Globus pallidus (tissue), 1 donor: ENCODE data around the gene CAMTA1.

Source experiments
- DNase-seq: peaks from one replicate; pipeline ENCODE4 v3.0.0-alpha.2; 2015; ENCODE audit warnings: low spot score

CAMTA1 gene

GRCh38 chr1:7558921-7559869, 773.9 kb downstream of the CAMTA1 start:
- DNase-seq, result no peak

DNA sequence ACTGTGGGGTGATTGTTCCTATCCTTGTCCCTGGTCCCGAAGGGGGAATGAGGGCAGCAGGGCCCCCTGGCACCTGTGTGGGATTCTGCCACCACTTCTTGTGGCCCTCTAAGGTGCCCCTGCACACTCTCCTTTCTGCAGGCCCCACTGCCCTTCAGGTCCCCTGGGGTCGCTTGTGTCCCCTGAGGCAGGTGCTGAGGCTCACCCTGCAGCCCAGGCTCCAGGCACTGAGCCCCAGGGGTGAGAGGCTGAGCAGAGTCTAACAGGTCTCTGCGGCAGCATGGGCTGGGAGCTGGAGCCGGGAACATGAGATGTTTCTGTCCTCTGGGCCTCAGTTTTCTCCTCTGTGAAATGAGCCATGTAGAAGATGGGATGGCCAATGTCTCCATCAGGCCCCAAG, 774.9 kb downstream of the CAMTA1 start:
- DNase-seq, result no peak

DNA sequence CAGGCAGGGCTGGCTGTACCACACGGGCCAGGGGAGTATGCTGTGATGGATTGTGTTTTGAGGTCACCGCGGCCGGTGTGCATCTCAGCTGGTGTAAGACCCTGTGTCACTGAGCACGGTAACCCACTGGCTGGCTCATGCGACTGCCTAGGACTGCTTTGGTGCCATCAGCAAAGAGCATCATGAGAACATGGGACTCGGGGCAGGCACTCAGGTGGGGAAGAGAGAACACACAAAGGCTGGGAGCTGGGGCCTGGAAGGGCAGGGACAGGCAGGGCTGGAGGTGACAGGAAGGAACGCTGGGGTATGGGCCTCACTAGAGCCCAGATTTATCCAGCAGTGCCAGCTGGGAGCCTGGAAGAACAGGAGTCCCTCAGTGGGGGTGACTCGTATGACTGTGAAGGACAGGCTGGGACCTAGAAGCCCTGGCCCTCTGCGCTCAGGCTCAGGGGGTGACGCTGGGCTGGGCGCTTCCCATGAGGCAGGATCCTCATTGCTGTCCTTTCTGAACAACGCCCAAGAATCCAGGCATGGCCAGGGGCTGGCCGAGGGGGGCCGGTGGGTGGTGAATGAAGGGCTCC, 775.4 kb downstream of the CAMTA1 start:
- no peak for DNase-seq

DNA sequence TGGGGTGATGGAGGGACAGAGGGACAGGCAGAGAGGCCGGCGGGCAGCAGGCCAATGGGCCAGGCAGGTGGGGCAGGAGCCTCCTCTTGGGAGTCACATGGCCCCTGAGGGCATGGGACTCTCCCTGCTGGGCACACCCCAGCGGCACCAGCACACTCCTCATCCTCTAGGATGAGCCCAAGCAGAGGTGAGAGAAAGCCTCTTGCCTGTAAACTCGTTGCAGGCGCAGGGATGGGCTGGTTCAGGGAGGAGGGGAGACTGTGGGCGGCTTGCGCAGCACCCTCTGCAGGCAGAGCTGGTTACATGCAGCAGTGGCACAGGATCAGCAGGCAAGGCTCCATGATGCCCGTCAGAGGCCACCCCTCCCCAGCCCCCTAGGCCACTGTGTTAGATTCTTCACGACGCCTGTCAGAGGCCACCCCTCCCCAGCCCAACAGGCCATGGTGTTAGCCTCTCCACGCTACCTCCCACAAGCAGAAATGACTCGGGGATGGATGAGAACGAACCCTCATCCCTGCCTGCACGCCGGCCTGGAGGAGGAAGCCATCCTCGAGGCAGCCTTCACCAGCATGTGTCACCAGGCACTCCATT, 776.2 kb downstream of the CAMTA1 start:
- DNase-seq, result no peak

DNA sequence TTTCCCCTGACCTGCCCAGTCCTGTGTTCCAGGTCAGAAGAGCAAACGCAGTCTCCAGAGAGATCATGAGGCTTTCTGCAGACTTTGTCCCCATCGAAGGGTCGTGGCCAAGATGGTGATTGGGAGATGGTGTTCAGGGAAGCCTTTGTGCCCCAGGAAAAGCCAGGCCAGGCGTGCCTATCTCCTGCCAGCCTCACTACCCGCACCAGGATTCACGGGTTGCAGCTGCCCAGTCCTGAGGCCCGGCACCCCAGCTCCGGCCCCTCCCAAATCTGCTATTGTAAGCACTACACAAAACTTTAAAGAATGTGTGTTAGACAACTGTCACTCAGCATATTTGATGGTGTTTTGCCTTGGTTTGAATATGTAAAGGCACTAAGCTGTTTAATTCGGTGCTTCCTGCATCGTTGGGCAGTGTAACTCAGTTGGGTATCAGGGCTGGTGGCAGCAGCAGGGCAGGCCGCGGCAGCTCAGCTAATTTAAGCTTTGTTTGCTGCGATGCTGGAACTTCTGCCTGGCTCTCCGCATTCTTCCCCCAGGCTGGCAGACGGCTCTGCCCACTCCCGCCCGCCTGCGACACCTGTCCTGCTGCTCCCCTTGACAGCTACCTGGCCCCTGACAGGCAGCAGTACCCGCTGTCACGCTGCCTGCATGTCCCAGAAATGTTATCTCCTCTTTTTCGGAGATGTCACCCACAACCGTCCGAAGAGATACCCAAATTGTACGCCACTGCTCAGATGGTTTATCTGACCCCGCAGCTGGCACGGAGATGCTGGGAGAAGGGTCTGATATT, 776.9 kb downstream of the CAMTA1 start:
- DNase-seq, result no peak

DNA sequence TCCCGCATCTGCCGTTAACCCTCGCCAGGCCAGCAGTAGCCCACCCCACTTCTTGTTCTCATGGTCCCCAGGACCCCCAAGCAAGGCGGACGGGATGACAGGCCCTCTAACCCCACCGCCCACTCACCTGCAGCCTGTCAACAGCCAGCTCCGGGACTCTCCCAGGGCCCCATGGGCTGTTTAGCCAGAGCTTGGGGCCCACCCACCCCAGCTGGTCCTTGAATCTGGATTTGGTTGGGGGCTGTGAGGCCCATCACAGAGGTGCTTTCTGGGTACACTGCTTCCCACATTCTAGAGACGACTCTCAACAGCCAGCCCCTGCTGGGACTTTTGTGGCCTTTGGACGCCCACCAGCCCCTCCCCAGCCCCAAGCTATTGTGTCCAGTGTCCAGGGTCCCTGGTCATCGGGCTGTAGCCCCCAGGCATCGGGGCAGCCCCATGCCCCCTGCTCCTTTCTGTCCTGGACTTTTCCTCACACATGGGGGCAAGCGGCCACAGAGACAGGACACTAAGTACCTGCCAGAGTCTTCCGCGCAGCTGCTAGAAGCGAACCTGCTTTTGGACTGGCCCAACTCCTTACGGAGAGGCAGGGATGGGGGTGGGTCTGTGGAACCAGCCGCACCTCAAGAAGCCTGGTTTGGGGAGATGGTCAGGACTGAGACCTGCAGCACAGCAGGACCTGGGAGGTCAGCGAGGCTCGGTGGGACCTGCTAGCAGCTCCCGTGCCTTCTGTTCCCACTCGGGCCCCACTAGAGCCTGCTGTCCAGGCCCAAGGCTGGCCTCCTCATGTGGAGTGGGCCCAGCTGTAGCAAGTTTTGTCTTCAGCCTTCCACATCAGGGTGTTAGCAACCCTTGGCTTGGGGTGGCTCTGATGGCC, 777.7 kb downstream of the CAMTA1 start:
- no peak for DNase-seq

GRCh38 chr1:7564137-7564536, 778.9 kb downstream of the CAMTA1 start:
- DNase-seq, result no peak

DNA sequence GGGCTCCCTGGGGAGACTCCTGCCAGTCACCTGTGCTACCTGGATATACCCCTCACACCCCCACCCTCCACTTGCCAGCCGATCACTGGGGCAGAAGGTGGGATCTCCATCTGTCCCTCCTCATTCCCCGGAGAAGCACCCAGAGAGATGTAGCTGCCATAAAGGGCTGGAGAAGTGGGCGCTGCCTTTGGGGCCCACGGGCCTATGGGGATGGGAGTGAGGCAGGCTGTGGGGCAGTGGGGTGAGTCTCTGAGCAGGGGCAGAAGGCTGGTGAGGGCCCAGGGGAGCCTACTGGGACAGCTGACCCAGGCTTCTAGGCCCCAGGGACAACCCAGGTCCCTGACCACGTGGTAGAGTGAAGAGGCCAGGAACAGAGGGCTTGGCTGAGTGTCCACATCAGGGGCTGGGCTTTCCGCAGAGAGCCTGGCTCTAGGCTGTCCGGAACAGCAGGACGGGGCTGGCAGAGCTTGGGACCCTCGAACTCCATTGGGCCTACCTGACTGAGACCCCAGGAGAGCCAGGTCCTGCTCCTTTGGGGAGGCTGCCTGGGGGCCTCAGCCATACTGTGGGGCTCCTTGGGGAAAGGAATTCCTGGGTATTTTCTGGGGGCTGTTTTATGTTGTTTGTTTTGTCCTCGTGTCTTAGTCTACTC, 780.0 kb downstream of the CAMTA1 start:
- no peak for DNase-seq

GRCh38 chr1:7566417-7567375, 781.4 kb downstream of the CAMTA1 start:
- no peak for DNase-seq

- DNase-seq, result no peak
Observed at GRCh38 chr1:7567376-7567775, 782.1 kb downstream of the CAMTA1 start.

- no peak for DNase-seq
Observed at GRCh38 chr1:7568053-7568452, 782.8 kb downstream of the CAMTA1 start.

GRCh38 chr1:7568901-7569524, 783.8 kb downstream of the CAMTA1 start:
- DNase-seq, result no peak

DNA sequence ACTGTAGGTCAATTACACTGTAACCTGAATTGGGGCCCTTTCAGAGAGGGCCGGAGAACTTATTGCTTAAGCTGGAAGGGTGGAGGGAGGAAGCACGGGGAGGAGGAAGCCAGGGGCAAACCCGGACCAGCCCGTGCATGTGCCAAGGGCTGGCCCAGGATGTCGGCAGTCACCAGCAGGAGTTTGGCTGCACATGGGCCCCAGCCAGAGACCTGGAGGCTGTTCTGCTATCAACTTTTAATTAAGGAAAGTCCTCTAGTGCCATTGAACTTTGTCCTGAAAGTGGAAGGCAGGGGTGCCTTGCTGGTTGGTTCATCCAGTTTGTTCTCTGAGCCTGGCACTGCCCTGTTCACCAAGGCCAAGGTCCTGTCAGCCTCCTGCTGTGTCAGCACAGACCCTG, 785.1 kb downstream of the CAMTA1 start:
- DNase-seq, result no peak

GRCh38 chr1:7572654-7573152, 787.4 kb downstream of the CAMTA1 start:
- no peak for DNase-seq

- no peak for DNase-seq
Observed at GRCh38 chr1:7573481-7573880, 788.2 kb downstream of the CAMTA1 start.

GRCh38 chr1:7574121-7575040, 789.1 kb downstream of the CAMTA1 start:
- no peak for DNase-seq

DNA sequence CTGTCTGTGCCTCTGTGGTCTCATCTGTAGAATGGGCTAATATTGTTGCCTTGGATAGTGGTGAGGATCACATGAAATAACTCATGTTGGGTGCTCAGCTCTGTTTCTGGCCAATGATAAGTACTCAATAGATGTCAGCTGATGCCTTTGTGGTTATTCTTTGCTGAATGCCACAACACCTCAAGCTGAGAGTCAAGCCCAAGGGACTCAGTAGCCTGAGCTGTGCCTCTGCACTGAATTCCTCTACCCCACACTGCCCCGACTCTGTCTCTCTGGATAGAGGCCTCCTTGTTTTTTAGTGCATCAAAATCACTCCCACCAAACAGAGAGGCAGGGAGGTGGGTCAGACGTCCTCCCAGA, 789.8 kb downstream of the CAMTA1 start:
- DNase-seq, result no peak
